ENCODE measurements around the gene MAGIX.

Gene MAGIX

DNA sequence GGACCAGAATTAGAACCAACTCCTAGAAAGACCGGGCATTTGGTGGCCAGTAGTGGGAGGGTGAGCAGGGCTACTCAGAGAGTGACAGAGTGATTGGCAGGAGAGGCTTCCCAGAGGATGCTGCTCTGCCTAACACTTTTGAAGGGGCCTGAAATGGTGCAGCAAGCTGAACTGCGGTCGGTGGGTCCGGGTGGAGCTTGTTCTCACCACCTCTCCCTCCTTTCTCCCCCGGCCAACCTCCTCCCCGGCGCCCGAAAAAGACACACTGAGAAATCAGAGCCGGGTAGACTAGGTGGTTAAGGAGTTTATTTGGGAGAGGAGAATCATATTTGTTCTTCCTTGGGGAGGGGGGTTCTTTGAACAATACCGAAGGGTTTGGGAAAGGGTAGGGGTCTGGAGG is 25.0 kb downstream of the MAGIX start (continued):
- TF ChIP-seq, protein P1, sequence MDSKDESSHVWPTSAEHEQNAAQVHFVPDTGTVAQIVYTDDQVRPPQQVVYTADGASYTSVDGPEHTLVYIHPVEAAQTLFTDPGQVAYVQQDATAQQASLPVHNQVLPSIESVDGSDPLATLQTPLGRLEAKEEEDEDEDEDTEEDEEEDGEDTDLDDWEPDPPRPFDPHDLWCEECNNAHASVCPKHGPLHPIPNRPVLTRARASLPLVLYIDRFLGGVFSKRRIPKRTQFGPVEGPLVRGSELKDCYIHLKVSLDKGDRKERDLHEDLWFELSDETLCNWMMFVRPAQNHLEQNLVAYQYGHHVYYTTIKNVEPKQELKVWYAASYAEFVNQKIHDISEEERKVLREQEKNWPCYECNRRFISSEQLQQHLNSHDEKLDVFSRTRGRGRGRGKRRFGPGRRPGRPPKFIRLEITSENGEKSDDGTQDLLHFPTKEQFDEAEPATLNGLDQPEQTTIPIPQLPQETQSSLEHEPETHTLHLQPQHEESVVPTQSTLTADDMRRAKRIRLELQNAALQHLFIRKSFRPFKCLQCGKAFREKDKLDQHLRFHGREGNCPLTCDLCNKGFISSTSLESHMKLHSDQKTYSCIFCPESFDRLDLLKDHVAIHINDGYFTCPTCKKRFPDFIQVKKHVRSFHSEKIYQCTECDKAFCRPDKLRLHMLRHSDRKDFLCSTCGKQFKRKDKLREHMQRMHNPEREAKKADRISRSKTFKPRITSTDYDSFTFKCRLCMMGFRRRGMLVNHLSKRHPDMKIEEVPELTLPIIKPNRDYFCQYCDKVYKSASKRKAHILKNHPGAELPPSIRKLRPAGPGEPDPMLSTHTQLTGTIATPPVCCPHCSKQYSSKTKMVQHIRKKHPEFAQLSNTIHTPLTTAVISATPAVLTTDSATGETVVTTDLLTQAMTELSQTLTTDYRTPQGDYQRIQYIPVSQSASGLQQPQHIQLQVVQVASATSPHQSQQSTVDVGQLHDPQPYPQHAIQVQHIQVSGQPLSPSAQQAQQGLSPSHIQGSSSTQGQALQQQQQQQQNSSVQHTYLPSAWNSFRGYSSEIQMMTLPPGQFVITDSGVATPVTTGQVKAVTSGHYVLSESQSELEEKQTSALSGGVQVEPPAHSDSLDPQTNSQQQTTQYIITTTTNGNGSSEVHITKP (tag by site-specific recombination; IDR thresholded peaks at IDR 0.05): no peak
- TF ChIP-seq ZSCAN23 (tag by site-specific recombination; IDR thresholded peaks at IDR 0.05): no peak
- no peak for TF ChIP-seq ZNF76 (tag by site-specific recombination; IDR thresholded peaks at IDR 0.05; ENCODE audit: borderline replicate concordance, low read depth)
- TF ChIP-seq, protein P2, sequence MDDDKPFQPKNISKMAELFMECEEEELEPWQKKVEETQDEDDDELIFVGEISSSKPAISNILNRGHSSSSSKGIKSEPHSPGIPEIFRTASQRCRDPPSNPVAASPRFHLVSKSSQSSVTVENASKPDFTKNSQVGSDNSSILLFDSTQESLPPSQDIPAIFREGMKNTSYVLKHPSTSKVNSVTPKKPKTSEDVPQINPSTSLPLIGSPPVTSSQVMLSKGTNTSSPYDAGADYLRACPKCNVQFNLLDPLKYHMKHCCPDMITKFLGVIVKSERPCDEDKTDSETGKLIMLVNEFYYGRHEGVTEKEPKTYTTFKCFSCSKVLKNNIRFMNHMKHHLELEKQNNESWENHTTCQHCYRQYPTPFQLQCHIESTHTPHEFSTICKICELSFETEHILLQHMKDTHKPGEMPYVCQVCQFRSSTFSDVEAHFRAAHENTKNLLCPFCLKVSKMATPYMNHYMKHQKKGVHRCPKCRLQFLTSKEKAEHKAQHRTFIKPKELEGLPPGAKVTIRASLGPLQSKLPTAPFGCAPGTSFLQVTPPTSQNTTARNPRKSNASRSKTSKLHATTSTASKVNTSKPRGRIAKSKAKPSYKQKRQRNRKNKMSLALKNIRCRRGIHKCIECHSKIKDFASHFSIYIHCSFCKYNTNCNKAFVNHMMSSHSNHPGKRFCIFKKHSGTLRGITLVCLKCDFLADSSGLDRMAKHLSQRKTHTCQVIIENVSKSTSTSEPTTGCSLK (tag by site-specific recombination; IDR thresholded peaks at IDR 0.05): no peak

DNA sequence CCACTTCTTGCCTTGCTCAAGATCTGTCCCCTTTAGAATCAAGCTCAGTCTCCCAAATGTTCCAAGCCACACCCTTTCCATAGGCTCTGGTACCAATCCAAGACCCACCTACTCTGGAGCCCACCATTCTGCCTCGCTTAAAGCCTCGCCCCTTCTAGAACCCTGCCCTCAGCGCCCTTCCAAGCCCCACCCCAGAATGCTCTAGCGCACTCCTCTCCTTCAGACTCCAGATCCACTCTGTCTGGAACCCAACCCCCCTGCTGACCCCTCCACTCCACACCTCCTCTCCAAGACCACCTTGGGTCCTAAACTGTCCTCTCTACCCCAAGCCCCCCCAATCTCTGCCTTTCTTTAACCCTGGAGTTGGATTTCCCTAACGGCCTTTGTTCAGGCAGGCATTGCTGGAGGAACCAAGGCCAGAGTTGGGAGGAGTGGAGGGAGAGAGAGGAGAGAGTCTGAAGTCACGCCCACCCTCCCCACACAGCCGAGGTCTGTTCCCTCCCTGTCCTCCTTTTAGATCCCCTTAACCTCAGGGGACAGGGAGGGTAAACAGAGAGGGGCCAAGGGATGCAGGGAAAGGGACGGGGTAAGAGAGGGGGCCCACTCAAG is 26.0 kb downstream of the MAGIX start:
- Histone ChIP-seq H3K4me1 (ENCODE audit: control insufficient read depth, insufficient read depth, low read length) (peaks cover 2% of the 10 kb centered on the region; the same call in 1 of the 2 replicates), H3K4me3 (ENCODE audit: low read depth, low read length) (no peak overlapping the region), H3K9me3 (ENCODE audit: control insufficient read depth, insufficient read depth, low read depth, low read length) (no peaks in the 10 kb centered on the region), H3K36me3 (ENCODE audit: control insufficient read depth in 2 of 2, insufficient read depth in 1 of 2, low read length in 2 of 2) (peaks cover 0 to 3% of the 10 kb centered on the region in 2 experiments; a peak in 1 of 3 replicates), H3K27ac (ENCODE audit: extremely low read depth, low read depth, low read length) (peak overlapping the region; percentile 44; the same call in 1 of the 2 replicates)
- ChIA-PET CTCF (interaction anchor here (0.5 to 1.3 kb wide), 2 partner anchors 33 to 284 kb away, joined by 4 to 8 read pairs; no protein-coding TSS in a partner anchor), POLR2A (no interaction called here)
- TF ChIP-seq, protein P3, sequence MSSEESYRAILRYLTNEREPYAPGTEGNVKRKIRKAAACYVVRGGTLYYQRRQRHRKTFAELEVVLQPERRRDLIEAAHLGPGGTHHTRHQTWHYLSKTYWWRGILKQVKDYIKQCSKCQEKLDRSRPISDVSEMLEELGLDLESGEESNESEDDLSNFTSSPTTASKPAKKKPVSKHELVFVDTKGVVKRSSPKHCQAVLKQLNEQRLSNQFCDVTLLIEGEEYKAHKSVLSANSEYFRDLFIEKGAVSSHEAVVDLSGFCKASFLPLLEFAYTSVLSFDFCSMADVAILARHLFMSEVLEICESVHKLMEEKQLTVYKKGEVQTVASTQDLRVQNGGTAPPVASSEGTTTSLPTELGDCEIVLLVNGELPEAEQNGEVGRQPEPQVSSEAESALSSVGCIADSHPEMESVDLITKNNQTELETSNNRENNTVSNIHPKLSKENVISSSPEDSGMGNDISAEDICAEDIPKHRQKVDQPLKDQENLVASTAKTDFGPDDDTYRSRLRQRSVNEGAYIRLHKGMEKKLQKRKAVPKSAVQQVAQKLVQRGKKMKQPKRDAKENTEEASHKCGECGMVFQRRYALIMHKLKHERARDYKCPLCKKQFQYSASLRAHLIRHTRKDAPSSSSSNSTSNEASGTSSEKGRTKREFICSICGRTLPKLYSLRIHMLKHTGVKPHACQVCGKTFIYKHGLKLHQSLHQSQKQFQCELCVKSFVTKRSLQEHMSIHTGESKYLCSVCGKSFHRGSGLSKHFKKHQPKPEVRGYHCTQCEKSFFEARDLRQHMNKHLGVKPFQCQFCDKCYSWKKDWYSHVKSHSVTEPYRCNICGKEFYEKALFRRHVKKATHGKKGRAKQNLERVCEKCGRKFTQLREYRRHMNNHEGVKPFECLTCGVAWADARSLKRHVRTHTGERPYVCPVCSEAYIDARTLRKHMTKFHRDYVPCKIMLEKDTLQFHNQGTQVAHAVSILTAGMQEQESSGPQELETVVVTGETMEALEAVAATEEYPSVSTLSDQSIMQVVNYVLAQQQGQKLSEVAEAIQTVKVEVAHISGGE (tag by site-specific recombination; conservative IDR thresholded peaks at IDR 0.05; ENCODE audit: low read depth): no peak
- TF ChIP-seq KLF9 (tag by site-specific recombination; IDR thresholded peaks at IDR 0.05; ENCODE audit: low read depth): peak; percentile 59
- TF ChIP-seq ZNF623 (tag by site-specific recombination; IDR thresholded peaks at IDR 0.05): no peak
- TF ChIP-seq, protein P4, sequence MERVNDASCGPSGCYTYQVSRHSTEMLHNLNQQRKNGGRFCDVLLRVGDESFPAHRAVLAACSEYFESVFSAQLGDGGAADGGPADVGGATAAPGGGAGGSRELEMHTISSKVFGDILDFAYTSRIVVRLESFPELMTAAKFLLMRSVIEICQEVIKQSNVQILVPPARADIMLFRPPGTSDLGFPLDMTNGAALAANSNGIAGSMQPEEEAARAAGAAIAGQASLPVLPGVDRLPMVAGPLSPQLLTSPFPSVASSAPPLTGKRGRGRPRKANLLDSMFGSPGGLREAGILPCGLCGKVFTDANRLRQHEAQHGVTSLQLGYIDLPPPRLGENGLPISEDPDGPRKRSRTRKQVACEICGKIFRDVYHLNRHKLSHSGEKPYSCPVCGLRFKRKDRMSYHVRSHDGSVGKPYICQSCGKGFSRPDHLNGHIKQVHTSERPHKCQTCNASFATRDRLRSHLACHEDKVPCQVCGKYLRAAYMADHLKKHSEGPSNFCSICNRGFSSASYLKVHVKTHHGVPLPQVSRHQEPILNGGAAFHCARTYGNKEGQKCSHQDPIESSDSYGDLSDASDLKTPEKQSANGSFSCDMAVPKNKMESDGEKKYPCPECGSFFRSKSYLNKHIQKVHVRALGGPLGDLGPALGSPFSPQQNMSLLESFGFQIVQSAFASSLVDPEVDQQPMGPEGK (tag by site-specific recombination; IDR thresholded peaks at IDR 0.05): 0 out of 2 replicates have a peak, but pooled peaks have one; percentile 35
- no peak; the same call in 1 of the 2 replicates for TF ChIP-seq ZBTB17 (tag by site-specific recombination; IDR thresholded peaks at IDR 0.05)
- peak; percentile 4; the same call in 1 of the 2 replicates for TF ChIP-seq KLF7 (tag by site-specific recombination; IDR thresholded peaks at IDR 0.05; ENCODE audit: borderline replicate concordance)
- no peak for TF ChIP-seq SCRT1 (tag by site-specific recombination; IDR thresholded peaks at IDR 0.05; ENCODE audit: borderline replicate concordance)
- TF ChIP-seq, protein P5, sequence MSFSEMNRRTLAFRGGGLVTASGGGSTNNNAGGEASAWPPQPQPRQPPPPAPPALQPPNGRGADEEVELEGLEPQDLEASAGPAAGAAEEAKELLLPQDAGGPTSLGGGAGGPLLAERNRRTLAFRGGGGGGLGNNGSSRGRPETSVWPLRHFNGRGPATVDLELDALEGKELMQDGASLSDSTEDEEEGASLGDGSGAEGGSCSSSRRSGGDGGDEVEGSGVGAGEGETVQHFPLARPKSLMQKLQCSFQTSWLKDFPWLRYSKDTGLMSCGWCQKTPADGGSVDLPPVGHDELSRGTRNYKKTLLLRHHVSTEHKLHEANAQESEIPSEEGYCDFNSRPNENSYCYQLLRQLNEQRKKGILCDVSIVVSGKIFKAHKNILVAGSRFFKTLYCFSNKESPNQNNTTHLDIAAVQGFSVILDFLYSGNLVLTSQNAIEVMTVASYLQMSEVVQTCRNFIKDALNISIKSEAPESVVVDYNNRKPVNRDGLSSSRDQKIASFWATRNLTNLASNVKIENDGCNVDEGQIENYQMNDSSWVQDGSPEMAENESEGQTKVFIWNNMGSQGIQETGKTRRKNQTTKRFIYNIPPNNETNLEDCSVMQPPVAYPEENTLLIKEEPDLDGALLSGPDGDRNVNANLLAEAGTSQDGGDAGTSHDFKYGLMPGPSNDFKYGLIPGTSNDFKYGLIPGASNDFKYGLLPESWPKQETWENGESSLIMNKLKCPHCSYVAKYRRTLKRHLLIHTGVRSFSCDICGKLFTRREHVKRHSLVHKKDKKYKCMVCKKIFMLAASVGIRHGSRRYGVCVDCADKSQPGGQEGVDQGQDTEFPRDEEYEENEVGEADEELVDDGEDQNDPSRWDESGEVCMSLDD (tag by site-specific recombination; IDR thresholded peaks at IDR 0.05): no peak
- TF ChIP-seq ZNF211 (tag by site-specific recombination; IDR thresholded peaks at IDR 0.05; ENCODE audit: low read depth): no peak
- TF ChIP-seq ZNF561 (tag by site-specific recombination; IDR thresholded peaks at IDR 0.05; ENCODE audit: borderline replicate concordance): no peak
- no peak for TF ChIP-seq ZNF366 (tag by site-specific recombination; conservative IDR thresholded peaks at IDR 0.05)
- TF ChIP-seq SCRT2 (tag by site-specific recombination; IDR thresholded peaks at IDR 0.05): no peak
- peak; percentile 88 for TF ChIP-seq KLF1 (tag by site-specific recombination; IDR thresholded peaks at IDR 0.05)
- TF ChIP-seq, protein P6, sequence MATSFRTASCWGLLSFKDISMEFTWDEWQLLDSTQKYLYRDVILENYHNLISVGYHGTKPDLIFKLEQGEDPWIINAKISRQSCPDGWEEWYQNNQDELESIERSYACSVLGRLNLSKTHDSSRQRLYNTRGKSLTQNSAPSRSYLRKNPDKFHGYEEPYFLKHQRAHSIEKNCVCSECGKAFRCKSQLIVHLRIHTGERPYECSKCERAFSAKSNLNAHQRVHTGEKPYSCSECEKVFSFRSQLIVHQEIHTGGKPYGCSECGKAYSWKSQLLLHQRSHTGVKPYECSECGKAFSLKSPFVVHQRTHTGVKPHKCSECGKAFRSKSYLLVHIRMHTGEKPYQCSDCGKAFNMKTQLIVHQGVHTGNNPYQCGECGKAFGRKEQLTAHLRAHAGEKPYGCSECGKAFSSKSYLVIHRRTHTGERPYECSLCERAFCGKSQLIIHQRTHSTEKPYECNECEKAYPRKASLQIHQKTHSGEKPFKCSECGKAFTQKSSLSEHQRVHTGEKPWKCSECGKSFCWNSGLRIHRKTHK (tag by site-specific recombination; IDR thresholded peaks at IDR 0.05): no peak
- TF ChIP-seq SETDB1 (IDR thresholded peaks at IDR 0.05; ENCODE audit: insufficient read length, low read length): no peak

All from HEK293 (cell line).